T-helper 9 cell (primary cell): ENCODE results near the gene HIF1AN.

ENCODE experiments used
- DNase-seq: peaks from one replicate; pipeline ENCODE4 v3.0.0-alpha.2; 2020
- total RNA-seq, 2 donors: gene quantifications; one replicate each; lab custom pipeline; 2026; lab: John Stamatoyannopoulos, UW

The HIF1AN gene
- total RNA-seq, result 42.5 to 95.1 reads per million in 2 donors

DNA sequence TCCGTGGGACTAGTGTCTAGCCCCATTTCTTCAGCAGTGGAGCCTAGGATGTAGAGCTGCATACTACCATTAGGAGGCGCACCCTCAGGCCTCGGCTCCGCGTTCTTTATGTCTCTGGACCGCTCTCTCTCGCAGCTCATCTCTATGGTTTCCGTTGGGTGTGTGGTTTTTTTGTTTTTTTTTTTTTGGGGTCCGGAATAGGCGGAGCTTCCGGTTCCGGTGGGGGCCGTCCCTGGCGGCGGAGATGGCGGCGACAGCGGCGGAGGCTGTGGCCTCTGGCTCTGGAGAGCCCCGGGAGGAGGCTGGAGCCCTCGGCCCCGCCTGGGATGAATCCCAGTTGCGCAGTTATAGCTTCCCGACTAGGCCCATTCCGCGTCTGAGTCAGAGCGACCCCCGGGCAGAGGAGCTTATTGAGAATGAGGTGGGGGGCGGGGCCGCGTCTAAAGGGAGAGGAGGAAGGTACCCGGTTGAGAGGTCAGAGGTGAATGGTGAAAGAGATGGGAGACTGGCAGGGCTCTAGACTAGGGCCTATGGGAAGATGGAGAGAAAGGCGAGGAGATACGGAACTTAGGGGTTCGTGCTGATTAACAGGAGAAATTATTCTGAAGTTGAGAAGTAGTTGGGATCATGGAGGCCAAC, at the start of gene HIF1AN:
Gene HIF1AN (plus strand): TSS at position 229 of the 639 bp plus-strand sequence. CDS start 16 bp downstream, at position 245.
- peak; percentile 80 for DNase-seq

DNA sequence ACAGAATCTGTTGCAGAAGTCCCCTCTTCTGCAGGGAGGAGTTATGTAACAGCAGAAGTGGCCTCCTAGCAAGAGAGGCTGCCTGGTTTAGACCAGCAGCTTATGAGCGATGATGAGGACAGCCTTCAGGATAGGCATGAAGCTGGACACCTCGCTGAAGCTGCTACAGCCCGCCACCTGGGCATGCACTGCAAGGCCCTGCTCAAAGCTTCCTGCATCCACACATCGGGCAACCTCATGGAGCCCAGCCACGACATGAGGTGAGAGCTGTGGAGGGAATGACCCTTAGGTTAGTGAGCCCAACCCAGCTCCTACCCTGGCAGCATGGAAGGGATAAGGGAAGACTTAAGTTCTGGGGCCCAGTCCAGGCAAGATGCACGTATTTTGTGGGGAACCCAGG, 48.2 kb upstream of the HIF1AN start:
- DNase-seq, result no peak

DNA sequence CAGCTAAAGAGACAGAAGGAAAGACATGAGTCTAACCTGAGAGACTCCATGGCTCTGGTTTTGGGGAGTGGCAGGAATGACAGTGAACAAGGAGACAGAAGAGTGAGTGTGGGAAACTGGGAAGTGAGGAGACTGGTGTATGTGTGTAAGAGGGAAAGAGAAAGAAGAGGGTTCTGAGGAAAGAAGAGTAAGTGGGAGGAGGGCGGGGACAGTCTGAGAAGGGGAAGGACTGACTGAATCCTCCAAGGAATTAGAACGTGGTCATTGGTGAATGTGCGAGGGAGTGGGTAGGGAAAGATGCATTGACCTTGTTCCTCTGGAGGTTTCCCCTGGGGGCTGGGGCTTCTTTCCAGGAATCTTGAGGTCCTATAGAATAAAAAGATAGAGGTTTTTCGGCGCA, 46.3 kb upstream of the HIF1AN start:
- DNase-seq, result no peak

DNA sequence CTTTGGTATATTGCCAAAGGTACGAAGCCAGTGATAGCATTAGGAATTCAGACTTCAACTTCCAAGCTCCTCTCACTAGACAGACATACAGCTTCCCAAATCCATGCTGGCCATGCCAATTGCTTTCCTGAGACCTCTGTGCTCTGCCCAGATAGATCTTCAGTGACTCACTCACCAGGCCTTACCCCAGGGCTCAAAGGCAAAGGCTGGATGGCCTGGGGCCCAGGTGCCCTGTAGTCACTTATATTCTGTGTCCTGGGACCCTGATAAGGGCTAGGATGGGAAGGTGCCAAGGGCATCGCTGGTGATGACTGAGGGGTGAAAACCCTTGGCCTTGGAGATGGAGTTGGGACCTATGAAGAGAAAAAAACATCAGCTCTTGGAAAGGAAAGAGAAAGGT, 45.2 kb upstream of the HIF1AN start:
- no peak for DNase-seq

DNA sequence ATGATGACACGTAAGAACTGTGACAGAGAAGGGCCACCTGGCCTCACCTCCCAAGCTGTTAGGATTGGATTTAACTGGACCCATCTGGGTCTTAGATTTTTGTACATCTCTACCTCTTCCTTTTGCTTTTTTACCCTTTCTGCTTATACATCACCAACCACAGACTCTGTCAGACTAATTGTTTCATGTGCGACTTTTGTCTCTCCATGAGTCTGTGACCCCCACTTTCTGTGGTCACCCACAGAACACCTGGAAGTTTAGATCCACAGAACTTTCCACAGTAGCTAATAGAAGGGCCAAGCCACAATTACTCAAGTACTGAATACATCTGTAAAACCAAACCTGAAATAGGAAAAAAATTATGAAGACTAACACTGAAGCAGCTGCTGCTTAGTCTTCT, 39.2 kb upstream of the HIF1AN start:
- no peak for DNase-seq

DNA sequence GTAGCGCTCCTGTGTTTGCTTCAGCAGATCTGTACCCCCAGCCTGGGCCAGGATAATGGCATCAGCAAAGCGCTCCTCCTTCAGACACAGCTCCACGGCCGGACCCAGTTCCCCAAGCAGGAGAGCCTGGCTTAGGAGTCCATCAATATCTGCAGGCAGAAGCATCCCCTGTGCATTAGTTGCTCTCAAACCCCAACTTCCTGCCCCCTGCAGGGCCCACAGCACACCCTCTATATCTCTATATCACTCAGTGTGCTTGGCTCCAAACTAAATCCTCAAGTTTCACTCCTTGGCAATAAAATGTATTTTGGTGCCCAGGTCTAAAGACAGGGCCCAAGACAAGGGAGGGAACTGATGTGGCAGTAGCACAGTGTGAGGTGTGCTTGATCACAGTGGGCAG, 37.7 kb upstream of the HIF1AN start:
- DNase-seq, result no peak

DNA sequence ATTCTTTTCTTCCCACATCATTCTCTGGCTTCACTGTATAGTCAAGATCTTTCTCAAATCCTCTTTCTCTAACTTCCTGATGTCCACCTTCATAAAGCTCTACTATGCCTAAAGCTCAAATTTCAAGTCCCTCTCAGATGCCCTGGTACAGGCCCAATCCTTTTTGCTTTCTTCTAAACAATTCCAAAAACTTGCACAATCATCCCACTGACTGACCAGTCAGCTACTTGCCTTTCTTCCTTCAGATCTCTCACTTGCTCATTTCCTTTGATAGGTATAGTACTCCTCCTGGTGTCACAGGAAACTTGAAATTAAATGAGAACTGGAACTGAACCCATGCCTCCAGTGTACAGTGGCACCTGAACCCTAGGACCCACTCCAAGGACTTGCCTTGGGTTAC, 34.3 kb upstream of the HIF1AN start:
- no peak for DNase-seq

DNA sequence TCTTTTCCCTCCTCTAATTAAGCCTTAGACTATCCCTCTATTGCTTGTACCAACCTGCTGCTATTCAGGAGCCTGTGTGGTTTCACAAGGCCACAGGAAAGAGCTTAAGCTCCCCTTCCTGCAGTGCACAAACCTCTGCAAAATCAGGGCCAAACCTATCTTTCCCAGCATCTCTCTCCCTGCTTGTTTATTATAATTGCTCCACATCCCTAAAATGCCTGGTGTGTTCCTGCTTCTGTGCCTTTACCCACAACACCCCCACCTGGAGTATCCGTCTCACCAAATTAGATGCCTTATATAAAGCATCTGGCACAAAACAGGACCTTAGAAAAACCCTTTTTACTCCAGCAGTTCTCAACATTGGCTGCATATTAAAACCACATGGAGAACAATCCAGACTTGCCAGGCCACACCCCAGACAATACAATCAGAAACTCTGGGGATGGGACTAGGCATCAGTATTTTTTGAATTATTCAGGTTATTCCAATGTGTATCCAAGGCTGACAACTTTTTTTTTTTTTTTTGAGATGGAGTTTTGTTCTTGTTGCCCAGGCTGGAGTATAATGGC, 32.7 kb upstream of the HIF1AN start:
- DNase-seq, result no peak

DNA sequence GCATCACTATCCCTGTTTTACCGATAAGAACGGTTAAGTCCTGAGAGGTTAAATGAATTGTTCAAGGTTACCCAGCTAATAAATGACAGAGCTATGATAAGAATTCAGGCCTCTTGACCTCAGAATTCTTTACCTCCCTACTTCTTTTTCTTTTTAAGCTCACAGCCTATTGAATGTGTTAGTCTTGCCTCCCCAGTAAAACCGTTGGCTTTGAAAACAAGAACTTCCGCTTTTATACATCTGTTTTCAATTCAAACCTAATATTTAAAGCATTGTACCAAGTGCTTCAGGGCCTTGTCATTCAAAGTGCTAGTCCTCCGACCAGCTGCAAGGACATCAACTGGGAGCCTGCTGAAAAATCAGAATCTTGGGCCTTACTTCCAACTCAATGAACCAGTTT, 31.6 kb upstream of the HIF1AN start:
- DNase-seq, result no peak

DNA sequence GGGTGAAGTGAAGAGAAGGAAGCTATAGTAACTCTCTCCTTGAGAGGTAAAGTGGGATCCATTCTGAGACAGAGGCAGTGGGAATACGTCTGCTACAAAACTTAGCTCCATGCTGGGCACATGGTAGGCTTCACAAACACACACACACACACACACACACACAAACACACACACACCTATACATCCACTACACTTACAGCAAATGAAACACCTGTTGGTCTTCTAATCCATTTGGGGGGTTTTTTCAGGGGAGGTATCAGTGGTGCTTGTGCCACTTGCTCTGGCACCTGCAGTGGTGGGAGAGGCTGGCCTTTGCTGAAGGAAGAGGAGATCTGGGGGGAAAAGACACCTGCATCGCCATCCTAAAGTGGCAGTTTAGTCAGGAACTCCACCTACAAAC, 30.6 kb upstream of the HIF1AN start:
- no peak for DNase-seq

DNA sequence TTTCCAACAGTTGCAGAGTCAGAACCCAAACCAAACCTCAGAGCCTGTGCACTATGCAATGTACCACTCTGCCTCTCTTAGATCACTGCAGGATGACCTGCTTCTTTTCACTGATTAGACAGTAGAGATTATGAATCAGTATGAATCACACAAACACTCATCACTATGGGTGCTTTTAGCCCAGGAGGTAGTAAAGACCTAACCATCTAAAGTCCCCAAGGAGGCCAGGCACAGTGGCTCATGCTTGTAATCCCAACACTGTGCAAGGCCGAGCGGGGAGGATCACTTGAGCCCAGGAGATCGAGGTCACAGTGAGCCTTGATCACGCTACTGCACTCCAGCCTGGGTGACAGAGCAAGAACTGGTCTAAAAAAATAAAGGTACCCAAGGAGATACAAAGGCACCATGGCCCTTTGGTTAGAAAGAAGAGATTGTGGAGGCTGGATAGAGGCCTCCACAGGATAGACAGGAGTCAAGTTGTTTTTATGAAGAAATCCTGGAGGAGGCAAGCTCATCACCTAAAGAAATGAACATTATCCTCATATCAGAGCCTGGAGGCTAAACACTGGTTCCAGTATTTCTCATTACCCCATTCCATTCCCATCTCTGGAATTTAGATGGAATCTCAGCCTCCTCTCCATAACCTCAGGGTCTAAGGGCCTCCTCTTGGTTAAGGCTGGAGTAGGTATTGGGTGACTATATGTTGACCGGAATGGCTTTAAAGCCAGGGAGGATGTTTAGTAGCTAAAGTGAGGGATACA, 29.0 kb upstream of the HIF1AN start:
- DNase-seq, result no peak

DNA sequence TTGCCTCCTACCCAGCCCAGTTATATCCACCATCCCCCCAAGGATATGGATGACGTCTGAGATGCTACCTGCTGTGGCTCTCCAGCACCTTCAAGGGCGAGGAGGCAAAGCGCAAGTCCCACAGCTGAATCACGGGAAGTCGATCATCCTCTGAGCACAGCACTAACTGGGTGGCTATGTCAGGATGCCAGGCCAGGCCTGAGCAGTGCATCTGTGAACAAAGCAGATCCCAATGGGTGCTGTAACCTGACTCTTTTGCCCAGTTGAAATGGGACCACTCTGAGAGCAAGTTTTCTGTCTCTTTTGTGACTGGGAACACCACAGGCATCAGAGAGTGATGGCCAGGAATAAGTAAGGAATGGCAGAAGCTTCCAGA, 28.4 kb upstream of the HIF1AN start:
- no peak for DNase-seq

DNA sequence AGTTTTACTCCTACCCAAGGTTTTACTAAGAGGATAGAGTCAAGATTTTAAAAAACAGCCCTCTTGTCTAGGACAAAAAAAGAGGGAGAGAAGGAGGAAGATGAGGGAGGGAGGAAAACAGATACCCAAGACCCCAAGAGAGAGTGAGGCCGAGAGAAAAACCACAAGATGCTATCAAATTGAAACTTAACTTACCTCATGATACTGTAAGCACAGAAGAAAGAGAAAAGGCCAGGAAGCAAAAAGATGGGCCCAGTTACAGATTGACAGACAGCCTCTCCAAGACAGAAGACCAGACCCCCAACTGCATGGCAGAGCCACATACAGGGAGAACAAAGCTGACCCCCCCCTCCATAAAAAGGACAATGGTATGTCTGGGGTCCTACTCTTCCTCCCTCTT, 27.5 kb upstream of the HIF1AN start:
- DNase-seq, result no peak

DNA sequence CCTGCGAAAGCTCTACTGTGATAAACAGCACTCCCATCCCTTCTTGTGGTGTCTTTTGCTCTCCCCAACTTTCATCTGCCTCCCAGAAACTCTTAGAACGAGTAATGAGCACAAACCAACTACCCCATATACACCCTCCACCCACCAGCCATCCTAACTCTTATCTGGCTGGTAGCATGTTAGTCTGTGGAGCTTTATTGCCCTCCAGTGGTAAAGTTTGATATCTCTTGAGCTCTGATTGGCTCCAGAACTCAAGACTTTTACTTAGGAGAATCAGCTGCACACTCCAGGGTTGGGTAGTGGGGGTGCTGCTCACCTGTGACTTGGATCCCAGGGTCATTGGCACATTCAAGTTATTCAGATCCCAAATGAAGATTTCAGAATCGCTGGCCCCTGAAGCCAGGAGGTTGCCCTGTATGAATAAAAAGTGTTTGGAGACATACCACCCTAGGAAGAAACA, 27.0 kb upstream of the HIF1AN start:
- no peak for DNase-seq

DNA sequence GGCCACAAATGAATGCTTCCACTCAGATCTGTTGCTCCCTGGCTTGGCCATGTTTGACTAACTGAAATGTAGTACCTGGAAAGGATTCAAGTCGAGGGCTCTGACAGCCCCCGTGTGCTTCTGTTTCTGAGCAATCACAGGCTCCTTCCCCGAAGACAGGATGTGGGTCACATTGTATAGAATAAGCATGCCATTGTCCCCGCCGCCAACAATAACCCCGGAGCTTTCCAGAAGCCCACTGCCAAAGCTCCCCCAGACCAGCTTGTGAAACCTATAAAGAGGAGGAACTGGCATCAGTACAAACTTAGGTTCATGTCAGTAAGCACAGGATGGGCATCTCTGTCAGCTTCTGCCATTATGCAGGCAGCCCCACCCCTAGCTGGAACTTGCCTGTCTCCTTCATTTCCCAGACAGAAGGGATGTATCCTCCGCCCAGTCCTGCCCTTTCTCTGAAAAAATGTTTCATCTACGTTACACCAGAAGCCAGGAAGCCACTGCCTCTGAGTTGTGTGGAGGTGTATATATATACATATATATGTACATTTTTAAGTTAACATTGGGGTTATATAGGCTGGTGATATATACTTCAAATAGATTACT, 26.4 kb upstream of the HIF1AN start:
- no peak for DNase-seq

DNA sequence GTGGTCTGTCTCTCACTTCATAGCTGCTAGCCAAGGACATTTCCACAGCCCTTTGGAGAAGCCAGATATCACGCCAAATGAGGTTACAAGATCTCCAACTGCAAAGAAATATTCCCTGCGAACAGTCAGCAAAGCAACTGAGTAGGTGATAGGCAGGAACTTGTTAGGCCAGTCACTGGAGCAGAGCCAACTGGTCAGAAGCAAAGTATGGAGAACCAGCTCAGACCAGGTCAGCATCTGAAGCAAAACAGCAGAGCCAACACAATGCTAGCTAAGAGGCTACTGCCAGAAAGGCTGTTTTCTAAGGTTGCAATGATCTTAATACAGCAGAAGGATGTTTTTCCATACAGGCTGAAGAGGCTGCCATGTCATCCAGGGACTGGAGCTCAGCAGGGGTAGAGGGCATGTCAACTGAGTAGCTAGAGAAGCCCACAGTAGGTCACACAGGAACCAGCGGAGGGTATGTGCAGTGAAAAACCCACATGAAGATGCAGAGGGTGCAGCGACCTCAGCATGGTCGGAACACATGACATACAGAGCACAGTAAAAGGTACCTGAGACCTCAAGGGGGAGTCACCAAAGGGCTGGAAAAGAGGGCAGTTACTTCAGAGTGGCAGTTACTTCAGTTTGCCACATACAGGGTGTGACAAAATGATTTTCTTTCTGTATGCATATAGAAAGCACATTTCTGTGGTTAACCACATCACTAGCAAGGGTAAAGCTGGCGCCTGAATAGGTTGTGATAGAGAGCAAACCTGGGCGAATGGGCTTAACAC, 25.0 kb upstream of the HIF1AN start:
- DNase-seq, result peak; percentile 46

DNA sequence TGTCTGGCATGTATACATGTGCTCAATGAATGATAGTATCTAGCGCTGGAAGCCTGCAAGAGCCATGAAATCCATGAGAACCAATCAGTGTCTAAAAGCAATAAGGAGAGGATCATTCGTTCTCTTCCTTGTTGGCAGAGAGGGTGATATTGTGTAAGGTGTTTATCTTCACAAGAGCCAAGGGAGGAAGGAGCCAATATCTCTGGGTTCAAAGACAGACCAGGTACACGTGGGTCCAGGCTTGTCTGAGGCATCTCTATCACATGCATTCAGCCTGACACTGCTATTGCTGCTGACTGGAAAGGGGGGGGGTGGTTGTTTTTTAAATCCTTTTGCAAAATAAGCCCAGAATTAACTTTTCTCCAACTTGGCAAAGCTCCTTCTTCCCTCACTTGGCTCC, 20.1 kb upstream of the HIF1AN start:
- DNase-seq, result no peak

DNA sequence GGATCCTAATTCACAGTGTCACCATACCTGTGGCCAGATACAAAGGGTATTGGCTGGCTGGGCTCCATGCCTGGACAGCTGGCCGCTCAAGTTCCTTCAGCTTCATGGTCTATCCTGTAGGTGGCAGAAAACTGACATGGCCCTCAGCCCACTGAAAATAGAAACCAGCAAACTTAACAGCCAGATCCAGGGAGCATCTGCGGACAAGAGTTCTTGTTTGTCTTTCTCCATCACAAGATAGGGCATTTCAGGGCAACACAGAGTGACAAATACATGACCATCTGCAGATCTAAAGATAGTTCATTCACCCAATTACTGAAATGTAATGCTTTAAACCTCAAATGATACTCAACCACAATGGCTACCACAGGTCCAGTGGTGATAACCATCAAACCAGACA, 18.9 kb upstream of the HIF1AN start:
- DNase-seq, result no peak

DNA sequence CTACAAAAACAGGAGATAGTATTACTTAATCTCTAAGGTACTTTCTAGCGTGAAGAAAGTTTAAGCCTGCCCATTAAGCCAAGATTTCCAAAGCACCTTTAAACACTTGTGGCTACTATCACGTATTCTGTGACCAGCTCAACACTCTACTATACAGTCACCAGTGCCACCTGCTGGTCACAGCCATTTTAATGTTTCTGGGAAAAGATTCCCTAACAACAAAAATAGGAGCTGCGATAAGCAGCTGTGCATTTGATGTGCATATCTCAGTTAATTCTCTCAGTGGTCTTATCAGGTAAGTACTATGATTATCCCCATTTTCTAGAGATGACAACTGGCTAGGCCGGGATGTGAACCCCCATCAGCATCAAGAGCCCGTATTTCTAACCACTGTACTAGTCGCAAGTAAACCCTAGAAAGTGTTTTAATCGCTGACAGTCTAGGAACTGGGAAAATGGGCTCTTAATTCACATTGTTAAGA, 16.9 kb upstream of the HIF1AN start:
- DNase-seq, result peak; percentile 57

DNA sequence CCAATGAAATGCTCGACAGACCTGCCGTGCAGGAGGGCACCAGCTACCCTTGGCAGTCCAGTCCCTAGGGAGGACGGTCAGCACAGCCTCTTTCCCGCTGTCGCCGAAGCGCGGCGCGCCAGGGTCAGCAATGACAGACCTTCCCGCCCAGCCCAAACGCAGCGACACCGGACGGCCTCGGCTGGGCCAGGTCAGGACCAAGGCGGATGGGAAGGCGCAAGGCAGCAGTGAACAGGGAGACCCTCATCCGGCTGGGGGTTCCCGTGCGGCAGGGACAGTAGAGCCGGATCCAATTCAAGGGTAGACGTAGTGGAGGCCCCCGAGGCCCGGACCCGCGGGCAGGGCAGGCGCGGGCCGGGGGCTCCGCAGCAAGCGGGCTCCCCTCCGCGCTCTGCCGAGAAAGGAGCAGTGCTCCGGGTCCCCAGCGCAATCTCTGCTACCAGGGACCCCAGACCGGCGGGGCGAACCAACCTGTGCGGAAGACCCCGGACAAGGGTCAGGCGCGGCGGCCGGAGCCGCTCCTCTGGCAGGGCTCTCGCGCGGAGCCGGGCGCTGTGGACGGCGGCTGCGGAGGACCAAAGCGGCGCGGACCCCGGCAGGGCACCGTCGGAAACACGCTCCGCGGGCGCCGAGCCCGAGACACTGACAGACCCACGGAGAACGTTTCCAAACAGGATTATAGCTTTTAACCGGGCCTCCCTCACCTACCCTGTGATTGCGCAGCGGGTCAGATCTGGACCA, 16.3 kb upstream of the HIF1AN start, which contains the start of gene SEC31B:
Gene SEC31B (minus strand): TSS at position 551 of the 741 bp plus-strand sequence. CDS start 2,909 bp downstream, outside the sequence.
- no peak for DNase-seq

DNA sequence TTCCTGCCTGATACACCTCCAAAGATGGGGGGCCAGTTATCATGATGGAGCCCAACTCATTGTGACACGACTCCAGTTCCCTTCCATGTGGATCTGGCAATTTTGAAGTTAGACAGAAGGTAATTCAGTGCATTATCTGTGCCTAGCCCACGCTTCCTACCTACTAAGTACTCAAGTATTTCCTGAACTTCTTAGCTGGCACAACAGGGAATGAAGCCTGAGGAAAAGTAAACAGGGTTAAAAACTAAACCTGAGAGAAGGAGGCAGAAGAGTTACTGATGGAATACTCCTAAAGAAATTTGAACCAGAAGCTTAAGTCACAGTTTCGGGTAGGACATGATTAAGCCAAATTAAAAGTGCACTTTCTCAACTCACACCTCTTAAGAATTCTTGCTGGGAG, 14.9 kb upstream of the HIF1AN start:
- no peak for DNase-seq
